Uterus (tissue), 2 donors: ENCODE measurements around the gene SLC22A17.

Source experiments
- CTCF ChIP-seq, 4 experiments: fragments of 200-600 bp in 2 of 4; fragments of 450-650 bp in 2 of 4; sonication (generic) in 2 of 4; IDR thresholded peaks; one replicate each; pipeline ENCODE4 v1.5.1; 2016 to 2019; ENCODE audit warnings: antibody characterized with exemption in 4 of 4, mild to moderate bottlenecking in 2 of 4, moderate library complexity in 1 of 4
- POLR2A ChIP-seq, 2 donors: fragments of 450-650 bp; IDR thresholded peaks; one replicate each; pipeline ENCODE4 v1.6.1; 2016; ENCODE audit warnings: antibody characterized with exemption in 2 of 2, mild to moderate bottlenecking in 1 of 2, moderate library complexity in 1 of 2

- no peak for TF ChIP-seq CTCF (IDR thresholded peaks at IDR 0.05)
- no peak for TF ChIP-seq POLR2A (IDR thresholded peaks at IDR 0.05)
Observed at GRCh38 chr14:23385642-23386265, 33.1 kb upstream of the SLC22A17 start.
